ENCODE results near the gene COL8A1.

DNA sequence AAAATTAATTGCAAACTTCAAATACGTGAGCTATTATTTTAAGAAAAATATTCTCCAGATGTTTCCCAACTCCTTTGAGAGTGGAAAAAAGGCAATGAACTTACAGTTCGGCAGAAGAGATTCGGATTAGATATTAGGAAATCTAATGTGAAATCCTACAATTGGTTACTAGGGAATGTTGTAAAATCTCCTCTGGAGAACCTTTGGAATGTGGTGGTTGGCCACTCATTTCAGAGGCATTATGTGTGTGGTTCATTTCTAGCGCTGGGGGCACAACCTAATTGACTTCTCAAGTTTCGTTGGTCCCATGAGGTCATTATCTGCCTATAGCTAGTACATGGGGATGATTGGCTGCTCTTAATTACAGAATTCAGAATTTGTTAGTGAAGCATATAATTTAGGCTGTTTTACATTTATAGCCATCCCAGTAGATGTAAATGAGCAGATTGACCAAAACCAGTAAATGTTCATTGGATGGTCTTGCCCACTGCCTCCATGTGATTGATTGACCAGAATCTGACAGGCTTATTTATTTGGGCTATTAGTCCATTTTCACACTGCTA is 144.7 kb downstream of the COL8A1 start:
- TF ChIP-seq, protein P1, sequence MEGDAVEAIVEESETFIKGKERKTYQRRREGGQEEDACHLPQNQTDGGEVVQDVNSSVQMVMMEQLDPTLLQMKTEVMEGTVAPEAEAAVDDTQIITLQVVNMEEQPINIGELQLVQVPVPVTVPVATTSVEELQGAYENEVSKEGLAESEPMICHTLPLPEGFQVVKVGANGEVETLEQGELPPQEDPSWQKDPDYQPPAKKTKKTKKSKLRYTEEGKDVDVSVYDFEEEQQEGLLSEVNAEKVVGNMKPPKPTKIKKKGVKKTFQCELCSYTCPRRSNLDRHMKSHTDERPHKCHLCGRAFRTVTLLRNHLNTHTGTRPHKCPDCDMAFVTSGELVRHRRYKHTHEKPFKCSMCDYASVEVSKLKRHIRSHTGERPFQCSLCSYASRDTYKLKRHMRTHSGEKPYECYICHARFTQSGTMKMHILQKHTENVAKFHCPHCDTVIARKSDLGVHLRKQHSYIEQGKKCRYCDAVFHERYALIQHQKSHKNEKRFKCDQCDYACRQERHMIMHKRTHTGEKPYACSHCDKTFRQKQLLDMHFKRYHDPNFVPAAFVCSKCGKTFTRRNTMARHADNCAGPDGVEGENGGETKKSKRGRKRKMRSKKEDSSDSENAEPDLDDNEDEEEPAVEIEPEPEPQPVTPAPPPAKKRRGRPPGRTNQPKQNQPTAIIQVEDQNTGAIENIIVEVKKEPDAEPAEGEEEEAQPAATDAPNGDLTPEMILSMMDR (IDR thresholded peaks at IDR 0.05): no peak
- no peak for TF ChIP-seq POLR2A (IDR thresholded peaks at IDR 0.05)
